Activated CD8-positive, alpha-beta memory T cell treated with anti-CD3 and anti-CD28 coated beads, Interleukin-2, amount 50 U/mL, for 1 hour (primary cell): ENCODE results near the gene TEPSIN.
A peak's percentile ranks its signal among the peaks of the same experiment; 100 is the strongest.
"Not testable (repeated sequence)": the region's sequence is repeated elsewhere in the genome, so short reads cannot be mapped to it uniquely, and the experiment has no call there.

Source experiments
- DNase-seq: peaks from one replicate; pipeline ENCODE4 v3.0.0-alpha.2; 2020; ENCODE audit errors: extremely low read depth

The TEPSIN gene

GRCh38 chr17:81236784-81237183 is 2.1 kb downstream of the TEPSIN start:
- DNase-seq: no peak

- DNase-seq: no peak
Measured at GRCh38 chr17:81235822-81236740, 2.8 kb downstream of the TEPSIN start.

- no peak for DNase-seq
Measured at GRCh38 chr17:81234940-81235821, 3.7 kb downstream of the TEPSIN start.

- DNase-seq: no peak
Measured at GRCh38 chr17:81234506-81234855, 4.4 kb downstream of the TEPSIN start.

GRCh38 chr17:81233811-81234505 is 4.9 kb downstream of the TEPSIN start:
- DNase-seq: no peak

- no peak for DNase-seq
Measured at GRCh38 chr17:81233316-81233715, 5.5 kb downstream of the TEPSIN start.

- DNase-seq: no peak
Measured at GRCh38 chr17:81232616-81233241, 6.1 kb downstream of the TEPSIN start.

GRCh38 chr17:81231766-81232581 is 6.9 kb downstream of the TEPSIN start:
- no peak for DNase-seq

GRCh38 chr17:81231121-81231645 is 7.7 kb downstream of the TEPSIN start:
- no peak for DNase-seq

- no peak for DNase-seq
Measured at GRCh38 chr17:81230043-81230820, 8.6 kb downstream of the TEPSIN start.

GRCh38 chr17:81229666-81229920 is 9.3 kb downstream of the TEPSIN start:
- no peak for DNase-seq

- no peak for DNase-seq
Measured at GRCh38 chr17:81228834-81229665, 9.8 kb downstream of the TEPSIN start.

GRCh38 chr17:81228420-81228819 is 10.4 kb downstream of the TEPSIN start:
- no peak for DNase-seq

- not testable (repeated sequence) for DNase-seq
Measured at GRCh38 chr17:81227630-81228029, 11.2 kb downstream of the TEPSIN start.

GRCh38 chr17:81223762-81224130 is 15.1 kb downstream of the TEPSIN start:
- no peak for DNase-seq

- peak; percentile 96 for DNase-seq
Measured at GRCh38 chr17:81222906-81223761, 15.7 kb downstream of the TEPSIN start, which contains the start of gene CEP131. TSS of gene CEP131 (minus strand) at chr17:81222965. CDS start at chr17:81220056, 2,909 bp downstream.

- no peak for DNase-seq
Measured at GRCh38 chr17:81222620-81222905, 16.3 kb downstream of the TEPSIN start.
